ENCODE data around the gene MTCL1.

The MTCL1 gene

DNA sequence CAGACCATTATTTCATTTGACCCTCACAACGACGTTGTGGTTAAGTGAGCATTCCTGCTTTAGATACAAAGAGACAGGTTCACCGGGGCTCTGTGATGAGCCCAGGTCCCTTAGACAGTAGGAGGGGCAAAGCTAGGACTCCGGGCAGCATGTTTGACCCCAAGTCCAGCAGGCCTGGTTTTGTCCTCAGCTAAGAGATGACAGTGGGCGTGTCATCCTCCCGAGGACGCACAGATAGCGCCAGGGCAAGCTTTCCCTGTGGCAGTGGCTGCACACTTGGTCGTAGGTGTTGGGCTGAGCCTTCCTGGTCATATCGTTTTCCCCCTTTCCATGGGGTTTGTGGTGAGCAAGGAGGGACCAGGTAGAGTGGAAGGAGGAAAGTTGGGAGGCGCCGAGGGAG, 76.3 kb downstream of the MTCL1 start:
- TF ChIP-seq EZH2 (IDR thresholded peaks at IDR 0.05; ENCODE audit: borderline replicate concordance, low read depth, low read length, severe bottlenecking) = no peak
- TF ChIP-seq, protein P1, sequence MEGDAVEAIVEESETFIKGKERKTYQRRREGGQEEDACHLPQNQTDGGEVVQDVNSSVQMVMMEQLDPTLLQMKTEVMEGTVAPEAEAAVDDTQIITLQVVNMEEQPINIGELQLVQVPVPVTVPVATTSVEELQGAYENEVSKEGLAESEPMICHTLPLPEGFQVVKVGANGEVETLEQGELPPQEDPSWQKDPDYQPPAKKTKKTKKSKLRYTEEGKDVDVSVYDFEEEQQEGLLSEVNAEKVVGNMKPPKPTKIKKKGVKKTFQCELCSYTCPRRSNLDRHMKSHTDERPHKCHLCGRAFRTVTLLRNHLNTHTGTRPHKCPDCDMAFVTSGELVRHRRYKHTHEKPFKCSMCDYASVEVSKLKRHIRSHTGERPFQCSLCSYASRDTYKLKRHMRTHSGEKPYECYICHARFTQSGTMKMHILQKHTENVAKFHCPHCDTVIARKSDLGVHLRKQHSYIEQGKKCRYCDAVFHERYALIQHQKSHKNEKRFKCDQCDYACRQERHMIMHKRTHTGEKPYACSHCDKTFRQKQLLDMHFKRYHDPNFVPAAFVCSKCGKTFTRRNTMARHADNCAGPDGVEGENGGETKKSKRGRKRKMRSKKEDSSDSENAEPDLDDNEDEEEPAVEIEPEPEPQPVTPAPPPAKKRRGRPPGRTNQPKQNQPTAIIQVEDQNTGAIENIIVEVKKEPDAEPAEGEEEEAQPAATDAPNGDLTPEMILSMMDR (IDR thresholded peaks at IDR 0.05; ENCODE audit: borderline replicate concordance, extremely low read depth, low read length, poor library complexity, severe bottlenecking) = no peak
- Histone ChIP-seq H3K4me3 (ENCODE audit: low read depth in 1 of 2, low read length in 2 of 2) (no peak overlapping the region), H4K20me1 (ENCODE audit: insufficient read depth, low read length) (no peaks in the 10 kb centered on the region), H3K9ac (ENCODE audit: low read depth, low read length) (no peak overlapping the region), H3K27me3 (ENCODE audit: insufficient read depth, low read length, poor library complexity) (no peaks in the 10 kb centered on the region), H3K4me2 (ENCODE audit: insufficient read depth, low read length) (no peak overlapping the region), H2AFZ (ENCODE audit: low read depth, low read length) (no peak overlapping the region), H3K27ac (ENCODE audit: low read length) (no peak overlapping the region), H3K36me3 (ENCODE audit: insufficient read depth, low read length) (no peaks in the 10 kb centered on the region), H3K9me3 (ENCODE audit: insufficient read depth, low read length, severe bottlenecking) (no peaks in the 10 kb centered on the region), H3K79me2 (ENCODE audit: insufficient read depth, low read length) (no peaks in the 10 kb centered on the region), H3K4me1 (ENCODE audit: insufficient read depth, low read length) (no peaks in the 10 kb centered on the region)
- ATAC-seq (ENCODE audit: insufficient read depth, low read depth) (no peak), DNase-seq (no peak)

DNA sequence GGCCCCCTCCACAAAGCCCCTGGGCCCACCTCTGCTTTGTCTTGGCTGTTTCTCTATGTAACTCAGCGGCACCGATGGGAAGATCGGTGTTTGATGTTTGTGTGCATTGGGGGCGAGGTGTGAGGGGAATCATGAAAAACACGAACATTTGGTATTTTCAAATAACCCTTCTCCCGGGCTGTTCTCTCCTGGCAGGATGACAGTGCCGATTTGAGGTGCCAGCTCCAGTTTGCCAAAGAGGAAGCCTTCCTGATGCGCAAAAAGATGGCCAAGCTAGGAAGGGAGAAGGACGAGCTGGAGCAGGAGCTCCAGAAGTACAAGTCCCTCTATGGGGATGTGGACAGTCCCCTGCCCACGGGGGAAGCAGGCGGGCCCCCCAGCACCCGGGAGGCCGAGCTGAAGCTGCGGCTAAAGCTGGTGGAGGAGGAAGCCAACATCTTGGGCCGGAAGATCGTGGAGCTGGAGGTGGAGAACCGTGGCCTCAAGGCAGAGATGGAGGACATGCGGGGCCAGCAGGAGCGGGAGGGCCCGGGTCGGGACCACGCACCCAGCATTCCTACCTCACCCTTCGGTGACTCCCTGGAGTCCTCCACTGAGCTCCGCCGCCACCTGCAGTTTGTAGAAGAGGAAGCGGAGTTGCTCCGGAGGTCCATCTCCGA, 78.1 kb downstream of the MTCL1 start:
- ATAC-seq (ENCODE audit: insufficient read depth, low read depth) = no peak
- no peak overlapping the region for H2AFZ ChIP-seq (ENCODE audit: low read depth, low read length)
- no peaks in the 10 kb centered on the region for H3K79me2 ChIP-seq (ENCODE audit: insufficient read depth, low read length)
- no peak for DNase-seq
- H3K4me1 ChIP-seq (ENCODE audit: insufficient read depth, low read length) = no peaks in the 10 kb centered on the region
- no peaks in the 10 kb centered on the region for H4K20me1 ChIP-seq (ENCODE audit: insufficient read depth, low read length)
- no peak overlapping the region for H3K27ac ChIP-seq (ENCODE audit: low read length)
- no peak overlapping the region for H3K4me2 ChIP-seq (ENCODE audit: insufficient read depth, low read length)
- H3K36me3 ChIP-seq (ENCODE audit: insufficient read depth, low read length) = no peaks in the 10 kb centered on the region
- H3K9ac ChIP-seq (ENCODE audit: low read depth, low read length) = no peak overlapping the region
- H3K27me3 ChIP-seq (ENCODE audit: insufficient read depth, low read length, poor library complexity) = no peaks in the 10 kb centered on the region
- H3K4me3 ChIP-seq (ENCODE audit: low read depth in 1 of 2, low read length in 2 of 2) = no peak overlapping the region
- no peaks in the 10 kb centered on the region for H3K9me3 ChIP-seq (ENCODE audit: insufficient read depth, low read length, severe bottlenecking)
- TF ChIP-seq, protein P1 (IDR thresholded peaks at IDR 0.05; ENCODE audit: borderline replicate concordance, extremely low read depth, low read length, poor library complexity, severe bottlenecking) = no peak
- TF ChIP-seq EZH2 (IDR thresholded peaks at IDR 0.05; ENCODE audit: borderline replicate concordance, low read depth, low read length, severe bottlenecking) = no peak

DNA sequence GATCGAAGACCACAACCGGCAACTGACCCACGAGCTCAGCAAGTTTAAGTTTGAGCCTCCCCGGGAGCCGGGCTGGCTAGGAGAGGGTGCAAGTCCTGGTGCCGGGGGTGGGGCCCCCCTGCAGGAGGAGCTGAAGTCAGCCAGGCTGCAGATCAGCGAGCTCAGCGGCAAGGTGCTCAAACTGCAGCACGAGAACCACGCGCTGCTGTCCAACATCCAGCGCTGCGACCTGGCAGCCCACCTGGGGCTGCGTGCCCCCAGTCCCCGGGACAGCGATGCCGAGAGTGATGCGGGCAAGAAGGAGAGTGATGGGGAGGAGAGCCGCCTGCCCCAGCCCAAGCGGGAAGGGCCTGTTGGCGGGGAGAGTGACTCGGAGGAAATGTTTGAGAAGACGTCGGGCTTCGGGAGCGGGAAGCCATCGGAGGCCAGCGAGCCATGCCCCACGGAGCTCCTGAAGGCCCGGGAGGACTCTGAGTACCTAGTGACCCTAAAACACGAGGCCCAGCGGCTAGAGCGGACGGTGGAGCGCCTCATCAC, 78.7 kb downstream of the MTCL1 start:
- H3K4me2 ChIP-seq (ENCODE audit: insufficient read depth, low read length) = no peak overlapping the region
- no peaks in the 10 kb centered on the region for H3K27me3 ChIP-seq (ENCODE audit: insufficient read depth, low read length, poor library complexity)
- TF ChIP-seq, protein P1 (IDR thresholded peaks at IDR 0.05; ENCODE audit: borderline replicate concordance, extremely low read depth, low read length, poor library complexity, severe bottlenecking) = no peak
- no peak for TF ChIP-seq EZH2 (IDR thresholded peaks at IDR 0.05; ENCODE audit: borderline replicate concordance, low read depth, low read length, severe bottlenecking)
- no peak overlapping the region for H3K4me3 ChIP-seq (ENCODE audit: low read depth in 1 of 2, low read length in 2 of 2)
- H3K4me1 ChIP-seq (ENCODE audit: insufficient read depth, low read length) = no peaks in the 10 kb centered on the region
- H4K20me1 ChIP-seq (ENCODE audit: insufficient read depth, low read length) = no peaks in the 10 kb centered on the region
- no peak overlapping the region for H3K9ac ChIP-seq (ENCODE audit: low read depth, low read length)
- DNase-seq = no peak
- no peak for ATAC-seq (ENCODE audit: insufficient read depth, low read depth)
- H3K36me3 ChIP-seq (ENCODE audit: insufficient read depth, low read length) = no peaks in the 10 kb centered on the region
- H3K9me3 ChIP-seq (ENCODE audit: insufficient read depth, low read length, severe bottlenecking) = no peaks in the 10 kb centered on the region
- H3K27ac ChIP-seq (ENCODE audit: low read length) = no peak overlapping the region
- H3K79me2 ChIP-seq (ENCODE audit: insufficient read depth, low read length) = no peaks in the 10 kb centered on the region
- H2AFZ ChIP-seq (ENCODE audit: low read depth, low read length) = no peak overlapping the region
